ENCODE data around the gene MAP4.
A peak's percentile ranks its signal among the peaks of the same experiment; 100 is the strongest.
"Not testable (repeated sequence)": the region's sequence is repeated elsewhere in the genome, so short reads cannot be mapped to it uniquely, and the experiment has no call there.

The MAP4 gene

DNA sequence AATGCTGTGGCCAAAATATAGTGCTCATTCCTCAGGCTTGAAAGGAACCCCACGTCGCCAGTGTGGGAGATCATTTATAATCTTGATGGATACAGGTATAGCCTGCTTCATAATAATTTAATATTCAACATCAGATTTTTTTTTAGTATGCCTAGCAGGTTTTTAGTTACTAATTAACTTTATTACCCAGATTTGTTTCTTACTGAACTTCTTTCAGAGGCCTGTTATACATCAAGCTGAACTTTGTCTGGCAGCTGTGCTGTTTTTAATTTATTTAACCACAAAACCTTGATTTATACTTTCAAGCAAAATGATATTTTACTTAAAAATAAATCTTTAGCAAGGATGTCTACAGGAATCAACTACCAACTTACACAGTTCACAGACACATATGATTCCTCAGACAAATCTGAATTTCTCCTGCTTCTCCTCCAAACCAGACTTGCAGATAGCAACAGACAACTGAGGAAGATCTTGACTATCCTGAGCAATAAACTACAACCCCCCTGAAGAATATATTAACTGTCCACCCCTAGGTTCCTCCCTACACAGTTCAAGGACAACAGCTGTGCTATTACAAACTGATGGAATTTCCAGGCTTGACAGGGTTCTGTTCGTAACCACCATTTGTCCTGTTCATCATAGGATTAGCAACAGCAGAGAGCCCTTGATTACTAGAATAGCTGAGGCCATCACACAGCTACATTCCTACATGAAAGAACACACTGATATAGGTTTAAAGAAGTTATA is 610 bp downstream of the MAP4 start:
- no peak for DNase-seq (ENCODE audit: low read depth, low spot score)

DNA sequence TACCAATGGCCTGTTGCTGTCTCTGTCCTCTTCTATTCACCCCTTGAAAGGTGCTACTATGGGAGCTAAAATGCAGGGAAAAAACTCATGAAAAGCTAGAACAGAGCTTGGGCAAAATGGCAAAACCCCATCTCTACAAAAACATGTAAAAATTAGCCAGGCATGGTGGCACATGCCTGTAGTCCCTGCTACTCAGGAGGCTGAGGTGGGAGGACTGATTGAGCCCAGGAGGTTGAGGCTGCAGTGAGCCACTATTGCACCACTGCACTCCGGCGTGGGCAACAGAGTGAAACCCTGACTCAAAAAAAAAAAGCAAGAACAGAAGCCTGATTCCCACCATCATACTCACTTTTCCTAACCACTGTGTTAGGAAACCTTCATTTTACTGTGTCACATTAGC is 1.9 kb downstream of the MAP4 start:
- DNase-seq (ENCODE audit: low read depth, low spot score) = no peak

DNA sequence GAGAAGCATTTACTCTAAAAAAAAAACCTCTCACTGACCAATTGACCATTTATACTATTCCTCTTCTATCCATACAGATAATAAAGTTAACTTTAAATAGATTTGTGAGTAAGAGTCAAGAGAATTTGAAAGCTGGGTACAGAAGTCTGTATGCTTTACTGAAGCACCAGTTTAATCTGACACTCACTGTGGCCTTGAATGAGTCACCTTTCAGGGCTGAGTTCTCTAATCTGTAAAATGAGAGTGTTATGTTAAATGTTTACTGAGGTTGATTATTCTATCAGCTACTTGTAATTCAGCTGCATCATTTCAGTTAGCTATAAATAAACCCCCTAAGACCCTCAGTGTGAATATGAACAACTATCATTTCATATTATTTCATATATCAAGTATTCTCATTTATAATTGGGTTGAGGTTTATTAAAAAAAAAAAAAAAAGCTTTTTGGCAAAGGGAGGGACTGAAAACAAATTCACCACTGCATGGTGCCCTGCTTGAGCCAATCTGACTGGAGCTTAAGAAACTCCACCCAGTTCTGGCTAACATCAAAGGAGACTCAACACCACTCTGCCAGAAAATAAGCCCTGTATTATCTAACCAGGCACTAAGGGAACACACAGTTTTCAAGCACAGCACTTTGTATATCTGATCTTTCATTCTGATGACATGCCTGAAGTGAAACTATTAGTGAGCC is 2.8 kb downstream of the MAP4 start:
- DNase-seq (ENCODE audit: low read depth, low spot score) = no peak

DNA sequence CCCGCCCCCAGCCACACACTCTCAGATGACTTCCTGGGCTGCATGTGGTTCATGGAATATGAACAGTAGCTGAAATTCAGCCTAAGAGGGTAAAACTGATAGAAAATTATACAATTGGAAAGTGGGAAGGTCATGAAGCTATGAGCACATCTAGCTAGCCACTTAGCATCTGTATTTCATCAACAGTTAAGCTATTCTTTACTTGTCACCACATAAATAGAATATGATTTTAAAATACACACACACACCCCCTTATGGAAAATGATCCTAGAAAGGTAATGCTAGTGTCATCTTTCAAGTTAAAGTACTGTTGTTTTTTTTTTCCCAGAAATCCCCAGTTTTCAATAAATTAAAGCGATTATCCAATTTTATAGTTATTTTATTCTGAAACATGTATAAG is 3.6 kb downstream of the MAP4 start:
- DNase-seq (ENCODE audit: low read depth, low spot score) = no peak

DNA sequence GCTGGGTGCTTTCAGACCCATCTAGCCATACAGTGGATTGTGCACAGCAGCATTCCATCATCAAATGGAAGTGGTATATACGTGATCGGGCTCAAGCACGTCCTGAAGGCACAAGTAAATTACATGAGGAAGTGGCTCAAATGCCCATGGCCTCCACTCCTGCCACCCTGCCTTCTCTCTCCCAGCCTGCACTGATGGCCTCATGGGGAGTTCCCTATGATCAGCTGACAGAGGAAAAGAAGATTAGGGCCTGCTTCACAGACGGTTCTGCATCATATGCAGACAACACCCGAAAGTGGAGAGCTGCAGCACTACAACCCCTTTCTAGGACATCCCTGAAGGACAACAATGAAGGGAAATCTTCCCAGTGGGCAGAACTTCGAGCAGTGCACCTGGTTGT is 8.2 kb downstream of the MAP4 start:
- not testable (repeated sequence) for DNase-seq (ENCODE audit: low read depth, low spot score)

DNA sequence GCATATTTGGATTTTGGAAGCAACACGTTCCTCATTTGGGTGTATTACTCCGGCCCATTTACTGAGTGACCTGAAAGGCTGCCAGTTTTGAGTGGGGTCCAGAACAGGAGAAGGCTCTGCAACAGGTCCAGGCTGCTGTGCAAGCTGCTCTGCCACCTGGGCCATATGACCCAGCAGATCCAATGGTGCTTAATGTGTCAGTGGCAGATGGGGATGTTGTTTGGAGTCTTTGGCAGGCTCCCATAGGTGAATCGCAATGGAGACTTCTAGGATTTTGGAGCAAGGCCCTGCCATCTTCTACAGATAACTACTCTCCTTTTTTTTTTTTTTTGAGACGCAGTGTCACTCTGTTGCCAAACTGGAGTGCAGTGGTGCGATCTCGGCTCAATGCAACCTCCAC is 8.9 kb downstream of the MAP4 start:
- not testable (repeated sequence) for DNase-seq (ENCODE audit: low read depth, low spot score)

DNA sequence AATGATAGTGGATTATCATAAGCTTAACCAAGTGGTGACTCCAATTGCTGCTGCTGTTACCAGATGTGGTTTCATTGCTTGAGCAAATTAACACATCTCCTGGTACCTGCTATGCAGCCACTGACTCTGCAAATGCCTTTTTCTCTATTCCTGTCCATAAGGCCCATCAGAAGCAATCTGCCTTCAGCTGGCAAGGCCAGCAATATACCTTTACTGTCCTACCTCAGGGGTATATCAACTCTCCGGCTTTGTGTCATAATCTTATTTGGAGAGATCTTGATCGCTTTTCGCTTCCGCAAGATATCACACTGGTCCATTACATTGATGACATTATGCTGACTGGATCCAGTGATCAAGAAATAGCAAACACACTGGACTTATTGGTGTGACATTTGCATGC is 9.4 kb downstream of the MAP4 start:
- not testable (repeated sequence) for DNase-seq (ENCODE audit: low read depth, low spot score)

DNA sequence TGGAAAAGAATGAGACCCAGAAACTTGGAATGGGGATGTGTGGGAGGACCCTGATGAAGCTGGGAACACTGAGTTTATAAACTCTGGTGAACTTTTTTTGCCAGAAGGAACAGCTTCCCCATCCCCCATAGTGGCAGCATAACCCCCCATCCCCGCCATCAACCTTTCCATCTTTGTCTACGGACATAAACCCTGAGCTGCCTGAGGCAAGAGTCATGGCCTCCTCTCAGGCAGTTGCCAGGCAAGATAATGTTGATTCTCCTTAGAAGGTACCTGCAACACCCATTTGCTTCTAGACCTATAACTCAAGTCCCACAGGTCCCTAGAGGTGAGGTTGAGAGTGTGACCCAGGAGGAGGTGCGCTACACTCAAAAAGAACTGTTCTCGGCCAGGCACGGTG is 11.5 kb downstream of the MAP4 start:
- no peak for DNase-seq (ENCODE audit: low read depth, low spot score)

DNA sequence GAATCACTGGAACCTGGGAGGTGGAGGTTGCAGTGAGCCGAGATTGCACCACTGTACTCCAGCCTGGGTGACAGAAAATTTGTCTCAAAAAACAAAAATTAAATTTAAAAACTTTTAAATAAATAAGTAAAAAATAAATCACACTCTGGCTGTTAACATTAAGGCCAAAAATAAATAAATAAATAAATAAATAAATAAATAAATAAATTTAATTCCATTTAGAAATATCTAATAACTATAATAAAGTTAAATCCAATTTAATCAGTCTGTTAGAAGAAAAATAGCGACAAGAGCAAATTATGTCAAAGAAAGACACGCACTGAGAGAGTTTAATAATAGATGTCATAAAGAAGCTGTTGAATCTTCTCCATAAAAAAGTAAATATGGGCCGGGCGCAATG is 13.4 kb downstream of the MAP4 start:
- DNase-seq (ENCODE audit: low read depth, low spot score) = no peak

DNA sequence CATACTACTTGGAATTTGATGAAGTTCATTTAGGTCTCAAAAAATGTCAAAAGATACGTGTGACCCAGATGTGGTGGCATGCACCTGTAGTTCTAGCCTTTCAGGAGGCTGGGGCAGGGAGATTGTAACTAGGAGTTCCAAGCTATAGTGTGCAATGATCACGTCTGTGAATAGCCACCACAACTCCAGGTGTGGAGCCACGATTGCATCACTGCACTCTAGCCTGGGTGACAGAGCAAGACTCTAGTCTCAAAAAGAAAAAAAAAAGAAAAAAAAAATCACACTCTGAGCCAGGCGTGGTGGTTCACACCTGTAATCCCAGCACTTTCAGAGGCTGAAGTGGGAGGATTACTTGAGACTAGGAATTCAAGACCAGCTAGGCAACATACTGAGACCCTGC is 14.2 kb downstream of the MAP4 start:
- DNase-seq (ENCODE audit: low read depth, low spot score) = no peak

DNA sequence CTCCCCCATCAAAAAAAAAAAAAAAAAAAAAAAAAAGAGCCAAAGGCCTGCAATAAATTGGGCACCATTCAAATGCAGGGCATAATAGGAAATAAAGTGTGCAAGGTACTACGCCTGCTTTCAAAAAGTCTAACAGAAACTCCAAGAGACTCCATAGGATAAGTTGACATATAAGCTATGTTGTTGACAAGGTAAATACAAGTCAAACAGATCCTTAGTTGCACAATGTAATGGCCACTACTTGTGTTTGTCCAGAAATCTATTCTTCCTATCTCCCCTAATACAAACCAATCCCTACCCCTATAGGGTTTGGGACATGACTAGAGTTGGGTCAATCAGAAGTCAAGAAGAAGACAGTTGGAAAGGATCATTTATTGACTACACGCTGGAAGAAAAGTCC is 16.0 kb downstream of the MAP4 start:
- no peak for DNase-seq (ENCODE audit: low read depth, low spot score)

DNA sequence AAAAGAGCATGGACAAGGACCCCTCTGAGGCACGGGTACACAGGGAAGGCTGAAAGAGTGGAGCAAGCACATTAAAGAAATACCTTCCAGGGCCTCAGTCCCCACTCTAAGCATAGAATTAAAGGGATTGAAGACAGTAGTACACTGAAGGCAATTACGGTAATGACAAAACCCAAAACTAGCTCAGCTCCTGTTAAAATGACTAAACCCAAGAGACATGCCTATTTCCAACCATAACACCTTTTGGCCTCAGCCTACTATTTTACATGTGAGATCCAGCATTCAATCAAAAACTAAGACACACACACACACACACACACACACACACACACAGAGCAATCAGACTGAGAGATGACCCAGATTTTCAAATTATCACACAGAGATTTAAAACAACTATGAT is 19.8 kb downstream of the MAP4 start:
- DNase-seq (ENCODE audit: low read depth, low spot score) = no peak

DNA sequence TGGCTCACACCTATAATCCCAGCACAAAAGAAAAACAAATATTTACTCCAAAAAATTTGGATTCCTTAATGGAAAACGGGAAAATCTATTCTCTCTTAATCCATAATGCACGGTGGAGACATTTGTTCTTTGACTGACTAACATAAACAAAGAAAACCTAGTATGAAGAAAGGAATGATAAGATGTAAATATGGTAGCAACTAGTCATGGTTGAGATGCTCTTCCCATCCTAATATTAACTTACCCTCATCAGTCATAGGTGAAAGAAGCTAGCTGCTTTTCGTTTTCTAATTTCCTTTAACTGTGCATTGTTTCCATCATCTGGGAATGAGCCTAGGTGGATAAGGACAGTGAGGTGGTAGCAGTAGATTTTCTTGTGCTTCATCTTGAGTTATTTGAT is 22.0 kb downstream of the MAP4 start:
- no peak for DNase-seq (ENCODE audit: low read depth, low spot score)

DNA sequence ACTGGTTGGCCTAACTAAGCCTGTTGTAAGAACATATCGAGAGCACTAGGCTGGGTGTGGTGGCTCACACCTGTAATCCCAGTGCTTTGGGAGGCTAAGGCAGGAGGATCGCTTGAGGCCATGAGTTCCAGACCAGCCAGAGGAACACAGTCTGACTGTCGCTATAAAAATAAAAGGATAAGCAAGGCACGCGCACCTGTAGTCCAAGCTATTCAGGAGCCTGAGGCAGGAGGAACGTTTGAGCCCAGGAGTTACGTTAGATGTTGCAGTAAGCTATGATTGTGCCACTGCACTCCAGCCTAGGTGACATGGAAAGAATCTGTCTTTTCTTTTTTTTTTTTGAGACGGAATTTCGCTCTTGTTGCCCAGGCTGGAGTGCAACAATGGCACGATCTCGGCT is 24.9 kb downstream of the MAP4 start:
- DNase-seq (ENCODE audit: low read depth, low spot score) = no peak

DNA sequence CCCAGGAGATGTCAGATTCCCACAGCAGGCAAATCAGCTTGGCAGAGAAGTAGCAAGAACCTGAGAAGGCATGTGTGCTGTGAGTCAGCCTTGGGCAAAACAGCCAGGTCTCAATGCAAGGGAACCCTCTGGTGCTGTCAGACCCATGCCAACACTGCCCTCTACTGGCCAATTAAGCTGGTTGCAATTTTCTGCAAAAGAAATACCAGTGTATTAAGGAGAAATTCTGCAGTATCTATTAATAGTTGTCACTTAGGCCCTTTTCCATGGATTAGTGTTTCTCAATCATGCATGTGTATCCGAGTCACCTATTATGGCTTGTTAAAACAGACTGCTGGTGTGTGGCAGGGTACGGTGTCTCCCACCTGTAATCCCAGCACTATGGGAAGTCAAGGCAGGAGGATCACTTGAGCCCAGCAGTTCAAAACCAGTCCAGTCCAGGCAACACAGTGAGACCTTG is 26.2 kb downstream of the MAP4 start:
- DNase-seq (ENCODE audit: low read depth, low spot score) = peak; percentile 65

DNA sequence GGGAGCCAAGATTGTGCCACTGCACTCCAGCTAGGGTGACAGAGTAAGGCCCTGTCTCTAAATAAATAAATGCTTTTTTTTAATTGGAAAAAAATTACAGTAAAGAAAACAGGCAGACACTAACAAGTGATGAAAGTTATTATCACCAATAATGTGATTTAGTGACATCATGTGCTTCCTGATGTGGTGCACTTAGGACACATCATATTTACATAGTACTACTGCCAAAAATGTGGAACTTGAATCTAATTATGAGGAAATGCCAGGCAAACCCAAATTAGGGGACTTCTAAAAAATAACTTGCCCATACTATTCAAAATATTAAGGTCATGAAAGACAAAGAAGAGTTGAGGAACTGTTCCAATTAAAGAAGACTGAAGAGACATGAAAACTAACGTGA is 30.8 kb downstream of the MAP4 start:
- no peak for DNase-seq (ENCODE audit: low read depth, low spot score)

DNA sequence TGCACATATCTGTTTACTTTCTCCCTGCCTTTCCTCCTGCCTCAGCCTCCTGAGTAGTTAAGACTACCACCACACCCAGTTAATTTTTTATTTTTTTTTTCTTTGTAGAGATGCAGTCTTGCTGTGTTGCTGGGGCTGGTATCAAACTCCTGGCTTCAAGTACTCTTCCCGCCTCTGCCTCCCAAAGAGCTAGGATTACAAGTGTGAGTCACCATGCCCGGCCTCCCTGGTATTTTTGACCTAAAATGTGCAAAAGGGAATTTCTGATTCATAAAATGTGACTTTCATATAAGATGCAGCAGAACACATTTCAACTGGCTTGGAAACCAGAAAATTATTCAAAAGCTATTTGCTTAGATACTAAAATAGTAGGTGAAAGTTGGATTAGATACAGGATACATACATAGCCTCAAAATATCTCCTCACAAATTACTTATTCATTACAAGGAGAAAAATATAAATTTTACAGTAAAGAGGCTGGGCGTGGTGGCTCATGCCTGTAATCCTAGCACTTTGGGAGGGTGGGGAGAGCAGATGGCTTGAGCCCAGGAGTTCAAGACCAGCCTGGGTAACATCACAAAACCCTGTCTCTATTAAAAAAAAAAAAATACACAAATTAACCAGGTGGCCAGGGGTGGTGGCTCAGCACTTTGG is 32.0 kb downstream of the MAP4 start:
- DNase-seq (ENCODE audit: low read depth, low spot score) = no peak

DNA sequence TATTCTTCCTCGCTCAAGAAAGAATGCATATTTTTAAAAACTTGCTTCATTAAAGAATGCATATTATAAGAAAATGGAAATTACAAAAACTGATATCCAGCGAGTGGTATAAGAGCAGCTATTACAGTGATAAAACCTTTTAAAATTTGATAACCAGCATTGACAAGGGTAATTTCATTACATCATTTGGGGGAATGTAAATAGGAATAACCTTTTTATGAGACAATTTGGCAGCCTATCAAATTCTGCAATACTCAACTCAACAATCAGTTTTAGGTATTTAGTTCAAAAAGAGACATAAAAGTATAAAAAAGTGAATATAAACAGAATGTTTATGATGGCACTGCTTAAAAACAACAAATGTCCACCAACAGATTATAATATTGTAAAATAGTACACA is 35.4 kb downstream of the MAP4 start:
- no peak for DNase-seq (ENCODE audit: low read depth, low spot score)

DNA sequence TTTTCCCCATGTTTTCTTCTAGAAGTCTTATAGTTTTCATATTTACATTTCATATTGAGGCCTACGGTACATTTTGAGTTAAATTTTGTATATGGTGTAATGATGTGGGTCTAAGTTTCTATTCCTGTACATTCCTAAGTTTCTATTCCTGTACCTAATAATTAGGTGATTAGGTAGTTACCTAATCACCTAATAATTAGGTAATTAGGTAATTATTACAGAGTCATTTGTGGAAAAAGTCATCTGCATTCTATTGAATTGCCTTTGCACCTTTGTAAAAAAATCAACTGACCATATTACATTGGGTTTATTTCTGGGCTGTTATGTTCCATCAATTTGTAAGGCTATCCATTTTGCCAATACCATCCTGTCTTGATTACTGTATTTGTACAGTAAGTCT is 37.1 kb downstream of the MAP4 start:
- DNase-seq (ENCODE audit: low read depth, low spot score) = no peak

DNA sequence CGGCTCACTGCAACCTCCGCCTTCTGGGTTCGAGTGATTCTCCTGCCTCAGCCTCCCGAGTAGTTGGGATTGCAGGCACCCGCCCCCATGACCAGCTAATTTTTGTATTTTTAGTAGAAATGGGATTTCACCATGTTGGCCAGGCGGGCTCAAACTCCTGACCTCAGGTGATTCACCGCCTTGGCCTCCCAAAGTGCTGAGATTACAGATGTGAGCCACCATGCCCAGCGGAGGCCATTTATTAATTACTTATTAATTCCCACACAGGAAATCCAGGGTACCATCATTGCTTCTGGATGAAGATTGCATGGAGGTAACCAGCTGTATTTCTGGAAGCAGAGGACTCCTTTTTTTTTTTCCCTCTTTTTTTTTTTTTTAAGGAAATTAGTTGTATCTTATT is 37.8 kb downstream of the MAP4 start:
- no peak for DNase-seq (ENCODE audit: low read depth, low spot score)

DNA sequence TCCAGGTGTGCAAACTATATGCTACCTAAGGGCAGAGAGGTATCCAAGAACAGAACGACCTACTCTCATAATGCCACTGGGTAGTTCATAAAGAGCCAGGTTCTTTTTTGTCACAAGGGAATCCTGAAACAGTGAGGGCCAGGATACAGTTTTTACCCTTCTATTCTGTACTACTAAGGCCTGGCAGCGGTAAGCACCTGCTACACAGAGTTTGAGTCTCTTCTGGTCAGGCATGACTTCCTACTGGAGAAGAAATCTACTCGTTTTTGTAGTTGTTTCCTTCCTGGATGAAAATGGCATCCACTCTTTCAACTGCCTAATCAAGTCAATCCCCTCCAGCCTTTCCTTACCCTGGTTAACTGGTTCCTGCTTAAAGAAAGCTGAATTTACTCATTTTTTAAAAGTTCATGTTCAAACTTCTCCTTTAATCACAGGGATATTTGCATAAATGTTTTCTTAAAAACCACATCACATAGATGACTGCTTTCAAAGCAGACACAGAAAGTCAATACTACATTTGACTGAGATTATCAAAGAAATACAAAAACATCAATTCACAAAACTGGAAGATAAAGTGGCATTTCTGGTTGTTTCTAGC is 40.0 kb downstream of the MAP4 start:
- no peak for DNase-seq (ENCODE audit: low read depth, low spot score)

DNA sequence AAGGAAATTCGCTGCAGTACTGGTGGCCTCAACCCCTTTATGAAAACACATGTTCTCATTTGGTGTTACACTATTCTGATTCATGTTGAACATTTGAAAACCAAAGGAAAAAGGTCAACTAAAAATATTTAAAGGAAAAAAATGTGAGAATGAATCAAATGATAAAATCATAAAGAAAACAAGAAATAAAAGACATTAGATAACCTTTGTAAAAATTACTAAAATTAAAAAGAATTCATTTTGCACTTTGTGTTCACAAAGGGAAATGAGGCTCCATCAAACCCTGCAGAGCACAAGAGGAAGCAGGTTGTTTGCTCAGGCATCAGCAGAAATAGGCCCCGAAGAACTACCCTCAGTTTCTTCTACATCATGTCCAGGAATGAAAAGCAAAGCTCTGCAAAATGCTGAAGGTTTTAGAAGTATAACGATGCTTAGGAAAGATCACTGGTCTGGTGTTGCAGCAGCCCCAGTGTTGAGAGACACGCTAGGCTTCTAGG is 41.2 kb downstream of the MAP4 start:
- DNase-seq (ENCODE audit: low read depth, low spot score) = no peak
